ENCODE measurements around the gene TMEM150B.
"Not testable (repeated sequence)": the region's sequence is repeated elsewhere in the genome, so short reads cannot be mapped to it uniquely, and the experiment has no call there.

The TMEM150B gene

DNA sequence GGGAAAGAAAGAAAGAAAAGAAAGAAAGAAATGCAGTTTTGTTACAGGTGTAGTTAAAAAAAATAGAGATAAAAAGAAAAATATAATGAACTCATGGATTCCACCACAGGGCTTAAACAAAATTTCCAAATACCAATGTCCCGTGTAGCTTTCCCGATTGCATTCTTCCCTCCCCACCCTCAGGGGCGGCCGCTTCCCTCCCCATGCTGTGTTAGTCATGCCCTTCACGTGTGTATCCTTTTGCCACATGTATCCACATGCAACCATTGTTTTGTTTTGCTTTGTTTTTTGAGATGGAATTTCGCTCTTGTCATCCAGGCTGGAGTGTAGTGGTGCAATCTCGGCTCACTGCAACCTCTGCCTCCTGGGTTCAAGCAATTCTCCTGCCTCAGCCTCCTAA, 11.0 kb upstream of the TMEM150B start:
- DNase-seq, result no peak

DNA sequence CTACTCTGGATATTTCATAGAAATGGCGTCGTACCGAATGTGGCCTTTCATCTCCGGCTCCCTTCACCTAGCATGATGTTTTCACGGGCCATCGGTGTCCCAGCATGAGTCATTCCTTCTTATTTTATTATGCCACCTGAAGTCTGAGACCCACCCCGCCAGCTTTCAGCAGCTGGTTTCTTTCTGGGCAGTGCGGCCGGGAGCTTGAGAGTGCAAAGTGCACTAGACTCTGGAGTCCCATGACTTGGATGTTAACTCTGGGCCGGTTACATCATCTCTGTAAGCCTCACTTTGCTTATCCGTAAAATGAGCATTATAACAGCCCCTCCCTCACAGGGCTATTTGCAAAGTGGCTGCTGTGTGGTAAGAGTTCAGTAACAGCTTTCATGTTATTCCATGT, 8.7 kb upstream of the TMEM150B start:
- DNase-seq, result no peak

DNA sequence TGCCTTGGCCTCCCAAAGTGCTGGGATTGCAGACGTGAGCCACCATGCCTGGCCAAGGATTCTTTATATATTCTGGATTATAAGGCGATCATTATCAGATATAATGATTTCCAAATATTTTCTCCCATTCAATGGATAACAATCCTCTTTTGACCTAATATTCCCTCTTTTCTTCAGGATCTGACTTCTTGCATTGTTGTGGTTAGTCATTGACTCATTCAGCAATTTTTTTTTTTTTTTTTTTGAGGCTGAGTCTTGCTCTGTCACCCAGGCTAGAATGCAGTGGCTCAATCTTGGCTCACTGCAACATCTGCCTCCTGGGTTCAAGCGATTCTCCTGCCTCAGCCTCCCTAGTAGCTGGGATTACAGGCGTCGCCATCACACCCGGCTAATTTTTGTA, 4.7 kb upstream of the TMEM150B start:
- not testable (repeated sequence) for DNase-seq

DNA sequence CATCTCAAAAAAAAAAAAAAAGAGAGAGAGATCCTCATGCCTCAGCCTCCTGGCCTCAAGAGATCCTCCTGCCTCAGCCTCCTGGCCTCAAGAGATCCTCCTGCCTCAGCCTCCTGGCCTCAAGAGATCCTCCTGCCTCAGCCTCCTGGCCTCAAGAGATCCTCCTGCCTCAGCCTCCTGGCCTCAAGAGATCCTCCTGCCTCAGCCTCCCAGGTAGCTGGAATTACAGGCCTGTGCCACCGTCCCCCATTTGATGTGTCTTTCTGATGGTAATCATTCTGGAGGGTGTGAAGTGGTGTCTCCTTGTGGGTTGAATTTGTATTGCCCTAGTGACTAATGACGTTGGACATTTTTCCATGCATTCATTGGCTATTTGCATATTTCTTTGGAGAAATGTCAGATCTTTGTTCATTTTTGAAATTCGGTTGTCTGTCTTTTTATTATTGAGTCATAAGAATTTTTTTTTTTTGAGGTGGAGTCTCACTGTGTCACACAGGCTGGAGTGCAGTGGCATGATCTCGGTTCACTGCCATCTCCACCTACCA, 3.7 kb upstream of the TMEM150B start:
- DNase-seq, result not testable (repeated sequence)

DNA sequence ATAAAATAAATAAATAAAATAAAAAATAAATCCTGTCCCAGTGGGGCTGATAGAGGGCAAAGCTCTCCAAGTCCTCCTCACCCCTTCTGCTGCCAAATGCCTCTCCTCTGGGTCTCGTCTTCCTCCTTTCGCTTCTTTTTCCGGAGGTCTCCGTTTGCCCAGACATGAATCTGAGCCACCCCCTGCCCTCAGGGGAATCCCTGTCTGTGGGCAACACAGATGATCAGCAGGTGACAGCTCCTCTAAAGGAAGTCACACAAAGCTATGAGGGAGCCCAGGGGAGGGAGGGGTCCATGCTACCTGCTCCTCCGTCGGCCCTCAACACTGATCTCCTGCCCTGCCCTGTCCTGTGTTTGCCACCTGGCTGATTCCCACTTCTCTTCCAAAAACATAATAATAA, 479 bp downstream of the TMEM150B start:
- no peak for DNase-seq

DNA sequence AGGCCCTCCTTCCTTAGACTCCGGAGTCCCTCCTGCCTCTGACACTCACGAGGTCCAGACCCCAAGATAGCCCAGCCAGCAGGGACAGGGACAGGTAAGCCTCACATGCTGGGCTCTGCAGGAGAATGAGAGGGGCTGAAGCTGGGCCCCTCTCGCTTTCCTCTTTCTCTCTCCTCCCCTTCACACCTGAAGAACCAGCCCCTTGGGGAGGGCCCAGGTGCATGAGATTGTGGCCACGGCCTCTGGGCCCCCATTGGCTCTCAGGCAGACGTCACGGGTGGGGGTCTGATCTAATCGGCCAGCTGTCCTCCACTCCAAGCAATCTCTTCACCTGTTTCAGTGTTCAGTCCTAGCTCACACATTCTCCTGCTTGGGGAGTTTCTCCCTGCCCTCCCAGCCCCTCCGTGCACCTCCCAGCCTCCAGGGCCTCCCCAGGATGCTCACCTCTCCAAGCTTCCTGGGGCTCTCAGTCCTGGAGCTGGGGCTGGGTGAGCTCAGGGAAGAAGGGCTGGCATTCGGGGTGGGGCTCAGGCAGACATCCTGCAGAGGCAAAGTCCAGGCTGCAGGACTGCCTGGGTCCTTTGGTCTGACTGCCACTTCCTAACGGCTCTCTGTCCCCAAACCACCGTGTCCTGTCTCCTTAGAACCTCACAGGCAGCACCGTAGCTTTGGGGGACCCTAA, 2.8 kb downstream of the TMEM150B start:
- no peak for DNase-seq

DNA sequence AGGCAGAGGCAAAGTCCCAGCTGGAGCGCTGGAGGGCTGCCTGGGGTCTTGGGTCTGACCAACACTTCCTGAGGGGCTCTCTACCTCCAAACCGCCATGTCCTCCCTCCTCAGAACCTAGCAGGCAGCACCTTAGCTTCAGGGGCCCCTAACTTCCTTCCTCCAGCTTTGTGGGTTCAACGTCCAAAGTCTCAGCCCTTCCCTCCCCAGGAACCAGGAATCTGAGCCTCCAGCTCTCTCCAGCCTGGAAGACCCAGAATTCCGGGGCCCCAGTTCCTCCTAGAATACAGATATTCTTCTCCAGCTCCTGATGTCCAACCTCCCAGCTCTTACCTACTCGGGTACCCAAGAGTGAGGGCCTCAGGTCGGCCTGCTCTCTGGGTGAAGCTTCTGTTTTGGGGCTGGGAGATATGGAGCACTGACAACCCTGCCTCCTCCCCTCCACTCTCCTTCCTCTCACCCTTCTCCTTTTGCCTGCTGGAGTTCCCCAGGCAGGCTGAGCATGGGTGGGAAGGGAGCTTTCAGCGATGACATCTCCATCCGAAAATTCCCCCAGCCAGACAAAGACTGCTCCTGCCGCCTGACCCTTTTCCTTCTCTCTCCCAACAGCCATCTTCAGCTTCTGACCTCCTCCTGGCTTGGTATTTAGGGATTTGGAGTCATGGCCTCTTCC, 3.5 kb downstream of the TMEM150B start:
- DNase-seq, result no peak

DNA sequence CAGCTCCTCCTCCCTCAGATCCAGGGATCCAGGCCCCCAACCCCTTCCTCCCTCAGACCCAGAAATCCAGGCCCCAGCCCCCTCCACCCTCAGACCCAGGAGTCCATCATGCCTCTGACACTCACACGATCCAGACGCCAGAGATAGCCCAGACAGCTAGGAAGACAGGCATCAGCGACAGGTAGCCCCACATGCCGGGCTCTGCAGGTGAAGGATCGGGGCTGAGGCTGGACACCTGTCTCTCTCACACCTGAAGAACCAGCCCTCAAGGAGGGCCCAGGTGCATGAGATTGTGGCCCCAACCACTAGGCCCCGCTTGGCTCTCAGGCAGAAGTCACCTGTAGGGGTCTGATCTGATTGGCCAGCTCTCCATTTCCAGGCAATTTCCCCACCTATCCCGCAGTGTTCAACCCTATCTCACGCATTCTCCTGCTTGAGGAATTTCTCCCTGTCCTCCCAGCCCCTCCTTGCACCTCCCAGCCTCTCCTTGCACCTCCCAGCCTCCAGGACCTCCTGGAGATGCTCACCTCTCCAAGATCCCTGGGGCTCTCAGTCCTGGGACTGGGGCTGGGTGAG, 4.2 kb downstream of the TMEM150B start:
- no peak for DNase-seq

DNA sequence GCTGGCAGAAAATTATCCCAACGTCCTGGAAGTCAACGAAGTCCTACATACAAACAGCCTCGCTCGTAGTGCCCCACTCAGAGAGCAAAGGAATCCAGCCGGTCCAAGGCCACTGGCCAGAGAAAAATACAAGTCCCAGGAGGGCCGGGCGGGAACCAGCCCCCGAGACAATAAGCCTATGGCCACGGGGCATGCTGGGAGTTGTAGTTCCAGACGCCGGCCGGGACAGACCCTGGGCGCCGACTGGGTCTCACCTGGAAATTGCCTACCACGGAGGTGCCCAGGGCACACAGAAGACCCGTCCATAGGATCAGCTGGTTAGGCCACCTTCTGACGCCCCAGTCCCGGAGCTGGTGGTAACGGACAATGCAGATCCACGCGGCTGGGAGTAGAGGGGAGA, 5.4 kb downstream of the TMEM150B start:
- no peak for DNase-seq

DNA sequence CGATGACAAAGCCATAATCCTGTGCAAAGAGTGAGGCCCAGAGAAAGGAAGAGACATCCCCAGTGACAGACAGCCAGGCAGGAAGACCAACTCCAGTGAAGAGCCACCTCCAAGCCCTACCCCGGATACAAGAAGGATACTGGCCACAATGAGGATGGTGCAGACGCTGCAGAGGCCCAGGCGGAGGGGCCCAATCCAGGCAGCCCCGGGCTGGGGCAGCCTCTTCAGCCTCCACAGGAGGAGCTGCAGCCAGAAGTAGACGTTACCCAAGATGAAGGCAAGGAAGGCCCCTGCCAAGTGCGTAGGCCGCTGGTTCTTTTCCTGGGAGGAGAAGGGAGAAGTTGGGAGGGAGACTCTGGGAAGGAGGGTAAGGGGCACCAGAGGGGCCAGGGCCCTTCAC, 8.5 kb downstream of the TMEM150B start:
- DNase-seq, result no peak

DNA sequence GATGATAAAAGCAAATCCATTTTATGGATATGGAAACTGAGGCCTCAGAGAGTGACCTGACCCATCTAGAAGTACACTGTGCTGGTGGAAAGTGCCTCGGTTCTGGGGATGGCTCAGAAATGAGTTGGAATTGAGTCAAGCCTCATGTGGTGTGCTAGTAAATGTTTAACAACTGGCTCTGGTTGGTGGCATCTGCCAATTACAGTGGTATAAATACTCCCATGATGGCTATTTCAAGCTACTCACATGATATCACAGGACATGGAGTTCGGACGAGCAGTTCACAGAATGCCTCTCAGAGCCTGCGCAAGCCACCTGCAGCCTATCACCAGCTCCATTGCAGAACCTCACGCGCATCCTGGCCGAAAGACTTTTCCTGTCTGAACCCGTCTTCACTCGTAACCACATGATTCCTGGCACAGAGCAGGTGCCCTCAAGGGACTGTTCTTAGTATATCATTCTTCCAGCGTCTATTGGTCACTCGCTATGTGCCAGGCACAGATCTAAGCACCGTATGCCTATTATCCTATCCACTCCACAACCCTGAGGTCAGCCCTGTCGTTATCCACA, 9.1 kb downstream of the TMEM150B start:
- DNase-seq, result no peak

DNA sequence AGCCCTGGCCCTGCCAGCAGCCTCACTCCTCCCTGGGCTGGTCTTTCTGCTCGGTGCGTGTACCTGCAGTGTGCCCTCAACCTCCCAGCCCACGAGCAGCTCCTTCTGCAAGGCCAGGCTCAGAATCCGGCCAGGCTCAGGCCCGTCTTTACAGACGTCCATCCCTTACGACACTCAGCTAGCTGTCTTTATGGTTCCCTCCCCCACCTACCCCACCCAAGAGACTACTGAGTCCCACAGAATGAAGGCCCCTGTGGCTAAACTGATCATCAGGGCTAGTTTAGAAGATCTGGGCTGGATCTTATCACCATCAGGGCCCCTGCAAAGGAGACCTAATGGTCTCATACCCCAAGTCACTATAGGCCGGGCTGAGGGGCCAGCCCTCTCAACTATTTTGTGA, 10.7 kb downstream of the TMEM150B start:
- no peak for DNase-seq

DNA sequence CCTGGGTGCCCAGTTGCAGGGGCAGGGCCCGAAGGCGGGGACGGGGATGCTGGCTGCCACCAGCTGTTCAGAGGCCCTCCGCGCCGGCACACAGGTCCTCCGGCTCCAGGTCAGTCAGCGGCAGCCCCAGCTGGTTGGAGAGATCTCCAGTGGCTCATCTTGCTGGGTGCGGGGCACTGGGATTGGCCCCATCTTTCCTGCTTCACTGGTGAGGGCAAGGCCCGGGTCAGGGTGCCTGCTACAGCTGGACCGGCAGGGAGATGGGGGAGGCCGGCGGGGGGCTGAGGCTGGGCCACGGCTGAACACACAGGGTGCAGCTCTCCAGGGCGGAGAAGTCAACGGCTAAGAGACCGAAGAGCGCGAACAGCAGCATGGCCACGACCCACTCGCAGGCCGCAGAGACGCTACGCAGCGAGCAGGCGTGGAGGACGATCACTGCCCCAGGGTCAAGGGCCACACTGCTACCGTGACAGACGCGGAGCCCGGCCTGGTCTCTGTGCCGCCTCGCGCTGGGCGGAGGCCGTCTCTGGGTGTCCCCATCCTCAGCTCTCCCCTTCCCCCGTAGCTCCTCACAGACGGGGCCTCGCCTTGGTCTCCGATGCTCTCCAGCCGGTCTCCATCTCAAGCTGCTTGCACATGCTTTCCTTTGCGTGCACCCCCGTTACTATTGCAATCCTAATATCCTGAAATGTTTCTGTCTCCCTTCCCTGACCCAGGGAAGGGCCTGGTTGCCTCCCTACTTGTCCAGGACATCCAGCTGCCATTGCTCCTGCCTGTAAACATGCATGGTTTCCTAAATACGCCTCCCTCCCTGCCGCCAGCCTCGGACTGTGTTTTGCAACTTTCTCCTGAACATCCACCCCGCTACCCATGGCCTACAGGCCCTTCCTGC, 12.3 kb downstream of the TMEM150B start:
- no peak for DNase-seq

DNA sequence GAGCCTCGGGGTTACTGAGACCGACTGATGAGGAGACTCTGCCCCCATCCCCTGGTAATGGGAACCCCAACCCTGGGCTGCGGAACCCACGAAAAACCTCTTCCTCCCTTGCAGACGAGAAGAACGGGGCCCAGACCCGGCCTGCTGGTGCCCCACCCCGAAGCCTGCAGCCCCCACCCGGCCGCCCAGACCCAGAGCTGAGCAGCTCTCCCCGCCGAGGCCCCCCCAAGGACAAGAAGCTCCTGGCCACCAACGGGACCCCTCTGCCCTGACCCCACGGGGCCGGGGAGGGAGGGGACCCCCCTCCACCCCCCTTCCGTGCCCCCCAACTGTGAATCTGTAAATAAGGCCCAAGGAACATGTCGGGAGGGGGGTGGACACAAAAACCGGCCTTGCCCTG, 13.3 kb downstream of the TMEM150B start:
- no peak for DNase-seq

DNA sequence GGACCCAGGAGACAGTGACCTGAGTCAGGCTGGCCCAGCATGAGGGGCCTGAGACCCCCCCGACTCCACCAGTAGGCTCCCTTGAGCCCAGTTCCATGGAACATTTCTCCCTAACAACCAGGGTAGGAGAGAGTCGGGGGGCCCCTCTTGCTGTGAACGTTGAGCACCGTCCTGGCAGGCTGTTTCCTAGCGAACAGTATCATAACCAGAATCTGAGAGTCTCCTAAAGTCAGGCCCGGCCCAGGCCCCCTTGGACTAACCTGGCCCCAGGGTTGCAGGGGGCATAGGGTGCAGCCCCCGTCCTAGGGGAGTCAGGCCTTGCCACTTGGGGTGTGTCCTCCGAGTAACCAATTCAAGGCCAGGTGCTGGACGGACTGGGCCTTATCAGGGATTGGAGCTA, 13.7 kb downstream of the TMEM150B start:
- DNase-seq, result no peak

DNA sequence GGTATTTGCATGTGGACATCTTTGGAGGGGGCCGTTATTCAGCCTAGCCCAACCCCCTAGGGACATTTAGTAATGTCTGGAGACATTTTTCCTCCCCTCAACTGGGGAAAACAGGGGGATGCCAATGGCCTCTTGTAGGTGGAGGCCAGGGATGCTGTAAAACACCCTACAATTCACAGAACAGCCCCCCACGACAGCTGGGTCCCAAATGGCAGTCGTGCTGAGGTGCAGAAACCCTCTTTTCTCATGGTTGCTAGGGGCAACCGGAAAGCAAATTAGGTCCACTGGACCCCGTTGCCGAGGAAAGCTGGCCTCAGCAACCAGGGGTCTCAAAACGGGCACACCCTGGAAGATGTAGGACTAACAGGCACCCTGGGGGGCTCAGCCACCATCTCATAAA, 14.6 kb downstream of the TMEM150B start:
- DNase-seq, result no peak

DNA sequence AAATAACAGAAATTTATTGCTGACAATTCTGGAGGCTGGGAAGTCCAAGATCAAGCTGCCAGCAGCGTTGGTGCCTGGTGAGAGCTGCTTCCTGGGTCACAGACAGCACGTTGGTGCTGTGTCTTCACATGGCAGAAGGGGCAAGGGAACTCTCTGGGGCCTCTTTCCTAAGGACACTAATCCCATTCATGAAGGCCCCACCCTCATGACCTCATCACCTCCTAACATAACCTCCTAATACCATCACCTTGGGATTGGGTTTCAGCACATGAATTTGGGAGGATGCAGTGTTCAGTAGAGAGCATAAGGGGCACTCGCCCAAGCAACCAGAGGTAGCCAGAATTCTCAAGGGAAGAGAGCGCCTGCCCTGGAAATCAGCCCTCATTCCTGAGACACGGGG, 15.7 kb downstream of the TMEM150B start:
- no peak for DNase-seq

DNA sequence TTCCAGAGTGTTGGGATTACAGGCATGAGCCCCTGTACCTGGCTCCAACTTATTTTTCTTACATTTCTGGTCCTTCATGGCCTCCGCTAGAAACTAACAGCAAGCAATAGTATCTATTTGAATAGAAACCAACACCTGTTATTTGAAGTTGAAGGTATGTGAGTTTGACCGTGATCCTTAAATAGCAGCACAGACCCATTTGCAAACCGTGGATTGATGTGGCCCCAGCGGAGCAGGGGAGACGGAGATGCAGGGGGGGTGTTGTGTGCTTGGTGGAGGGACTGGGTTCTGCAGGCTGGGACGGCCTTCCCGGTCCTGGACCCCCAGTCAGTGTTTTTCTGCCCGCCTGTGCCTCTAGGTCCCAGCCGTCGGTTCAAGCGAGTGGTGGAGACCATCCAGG, 16.9 kb downstream of the TMEM150B start:
- no peak for DNase-seq

DNA sequence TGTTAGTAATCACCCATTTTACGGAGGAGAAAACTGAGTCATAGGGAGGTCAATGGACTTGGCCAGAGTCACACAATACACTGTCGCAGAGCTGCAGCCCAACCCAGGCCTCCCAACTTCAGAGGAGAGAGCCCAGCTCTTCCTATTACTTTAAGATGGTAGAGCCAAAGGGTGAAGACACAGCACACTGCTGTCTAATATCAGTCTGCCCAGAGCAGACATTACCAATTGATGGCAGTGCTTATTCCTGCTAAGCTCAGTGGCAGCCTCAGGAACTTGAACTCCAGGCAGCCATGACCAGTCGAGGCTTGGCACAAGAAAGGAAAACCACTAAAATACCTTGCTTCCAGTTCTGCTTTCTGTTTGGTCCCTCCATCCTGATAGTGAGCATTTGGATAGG, 18.4 kb downstream of the TMEM150B start:
- no peak for DNase-seq

DNA sequence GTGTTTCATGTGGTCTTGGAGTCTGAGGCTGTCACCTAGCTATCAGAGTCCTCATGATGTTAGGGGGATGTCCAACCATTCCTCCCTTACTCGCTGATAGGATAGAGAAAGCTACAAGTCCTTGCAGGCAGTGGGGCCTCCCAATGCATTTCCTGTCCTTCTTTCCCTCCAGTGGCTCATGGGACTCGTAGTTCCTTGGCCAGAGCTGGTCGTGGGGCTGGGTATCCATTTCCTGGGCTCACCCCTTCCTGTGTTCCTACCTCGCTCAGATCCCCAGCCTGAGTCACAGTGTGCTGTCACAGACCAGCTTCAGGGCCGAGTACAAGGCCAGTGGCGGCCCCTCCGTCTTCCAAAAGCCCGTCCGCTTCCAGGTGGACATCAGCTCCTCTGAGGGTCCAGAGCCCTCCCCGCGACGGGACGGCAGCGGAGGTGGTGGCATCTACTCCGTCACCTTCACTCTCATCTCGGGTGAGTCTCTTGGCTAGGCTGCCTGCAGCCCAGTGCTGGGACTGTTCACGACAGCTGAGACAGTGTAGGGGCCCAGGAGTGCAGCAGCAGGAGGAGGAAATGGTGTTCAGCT, 19.1 kb downstream of the TMEM150B start:
- no peak for DNase-seq

DNA sequence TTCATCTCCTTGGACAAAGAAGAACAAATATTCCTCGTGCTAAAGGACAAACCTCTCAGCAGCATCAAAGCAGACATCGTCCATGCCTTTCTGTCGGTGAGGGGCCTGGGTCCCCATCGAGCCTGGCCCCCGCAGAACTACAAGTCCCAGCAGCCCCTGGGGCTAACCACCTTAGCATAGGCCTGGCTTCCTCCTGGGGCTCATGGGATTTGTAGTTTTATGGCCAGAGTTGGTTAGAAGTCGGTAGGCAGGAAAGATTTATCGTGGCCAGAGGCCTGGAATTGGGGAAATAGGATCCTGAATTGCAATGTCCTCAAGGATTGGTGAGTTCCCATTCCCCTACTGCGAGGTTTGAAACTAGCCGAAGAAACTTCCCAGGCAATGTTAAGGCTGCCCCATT, 19.6 kb downstream of the TMEM150B start:
- no peak for DNase-seq

DNA sequence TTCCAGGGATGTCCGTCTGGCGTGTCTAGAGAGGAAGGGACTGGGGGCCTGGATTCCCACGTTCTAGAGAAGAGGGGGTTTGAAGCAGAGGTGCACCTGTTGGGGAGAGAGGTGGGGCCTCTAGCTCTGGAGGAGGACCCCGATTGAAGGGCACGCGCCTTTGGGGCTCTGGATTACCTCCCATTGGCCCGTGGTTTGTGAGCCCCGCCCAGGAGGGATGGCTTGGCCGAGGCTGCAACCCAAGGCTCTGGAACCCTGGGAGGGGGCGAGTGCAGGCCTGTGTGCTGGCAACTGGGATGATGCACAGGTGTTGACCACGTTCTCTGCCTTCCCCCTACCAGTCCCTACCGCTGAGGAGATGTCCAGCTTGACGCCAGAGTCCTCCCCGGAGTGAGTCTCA, 20.2 kb downstream of the TMEM150B start:
- DNase-seq, result no peak
